OCI-M2 (cell line): ENCODE data around the gene HHAT.

Source experiments
- DNase-seq: peaks from one replicate; lab custom pipeline; 2025; ENCODE audit not compliant: unreplicated experiment; lab: John Stamatoyannopoulos, UW

The HHAT gene

DNA sequence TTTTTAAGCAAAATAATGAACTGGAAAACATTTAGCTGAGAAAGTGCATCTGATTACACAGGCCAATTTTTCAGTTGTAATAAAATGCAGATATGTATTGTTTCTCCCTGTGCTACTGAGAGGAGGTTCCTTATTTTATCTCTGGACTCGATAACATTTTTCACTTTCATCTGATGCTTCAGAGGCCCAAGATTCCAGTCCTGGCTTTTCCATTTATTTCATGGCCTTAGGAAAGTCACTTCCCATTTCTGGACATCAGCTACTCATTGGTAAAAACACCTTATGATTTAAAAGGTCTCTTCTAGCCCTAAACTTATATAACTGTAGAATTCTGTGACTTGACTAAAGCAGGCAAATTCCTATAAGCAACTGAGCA lies 203.5 kb downstream of the HHAT start:
- no peak for DNase-seq

DNA sequence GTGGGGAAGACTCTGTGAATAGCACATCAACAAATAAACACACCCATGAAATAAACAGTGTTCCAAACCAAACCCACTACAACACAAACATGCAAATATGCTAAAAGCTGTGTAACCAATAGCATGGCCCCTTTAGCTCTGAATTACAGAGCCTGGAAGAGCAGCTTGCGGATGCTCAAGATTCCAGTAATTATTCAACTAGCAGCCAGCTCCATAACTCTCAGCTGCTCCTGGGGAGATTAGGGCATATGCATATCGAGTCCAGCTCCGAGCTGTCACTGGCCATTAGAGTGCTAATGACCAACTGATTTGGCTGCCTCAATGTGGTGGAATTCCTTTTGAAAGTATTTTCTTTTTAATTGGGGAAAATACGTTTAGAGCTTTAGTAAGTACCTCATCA lies 207.1 kb downstream of the HHAT start:
- no peak for DNase-seq

GRCh38 chr1:210536254-210536961 lies 207.7 kb downstream of the HHAT start:
- no peak for DNase-seq

GRCh38 chr1:210540288-210540687 lies 211.6 kb downstream of the HHAT start:
- no peak for DNase-seq

GRCh38 chr1:210541680-210542358 lies 213.1 kb downstream of the HHAT start:
- no peak for DNase-seq

GRCh38 chr1:210551899-210552298 lies 223.2 kb downstream of the HHAT start:
- DNase-seq: no peak

GRCh38 chr1:210553711-210554110 lies 225.0 kb downstream of the HHAT start:
- no peak for DNase-seq

DNA sequence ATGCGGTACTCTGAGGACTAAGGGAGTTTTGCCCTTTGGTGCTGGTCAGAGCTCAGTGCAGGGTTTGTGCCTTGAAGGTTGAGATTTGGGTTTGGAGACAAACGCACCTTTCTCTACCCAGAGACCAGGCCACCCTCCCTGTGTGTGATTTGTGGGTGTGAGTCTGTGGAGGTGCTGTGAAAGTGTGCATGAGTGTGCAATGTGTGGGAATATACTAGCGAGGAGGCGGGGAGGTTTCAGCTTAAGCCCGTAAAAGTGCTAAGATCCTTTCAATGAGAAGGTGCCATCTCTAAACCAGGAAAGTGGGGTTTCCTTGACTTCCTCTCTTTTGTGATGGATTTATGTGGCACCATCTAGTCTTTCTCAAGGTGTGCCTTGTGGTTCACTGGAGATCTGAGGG lies 225.7 kb downstream of the HHAT start:
- DNase-seq: no peak

- DNase-seq: no peak
Observed at GRCh38 chr1:210556475-210556874, 227.8 kb downstream of the HHAT start.

GRCh38 chr1:210557426-210558077 lies 228.8 kb downstream of the HHAT start:
- DNase-seq: no peak

DNA sequence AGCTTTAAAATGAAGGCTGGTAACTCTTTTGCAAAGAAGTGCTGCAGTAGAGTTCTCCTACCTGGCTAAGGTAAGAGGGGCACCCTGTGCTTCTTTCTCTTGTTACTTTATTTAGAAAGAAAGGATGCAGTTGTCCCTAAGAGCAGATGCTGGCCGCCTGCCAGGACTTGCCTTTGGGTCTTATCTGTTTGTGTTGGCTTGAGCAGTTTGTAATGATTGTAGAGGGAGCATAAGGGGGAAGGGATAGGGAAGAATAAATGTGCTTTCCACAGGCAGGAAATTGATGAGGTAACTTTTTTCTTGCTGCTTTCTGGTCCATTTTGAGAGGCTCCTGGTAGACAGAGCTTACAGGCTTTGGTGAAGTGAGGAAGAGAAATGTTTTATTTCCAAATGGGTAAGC lies 229.6 kb downstream of the HHAT start:
- no peak for DNase-seq

GRCh38 chr1:210565306-210565705 lies 236.6 kb downstream of the HHAT start:
- no peak for DNase-seq

- no peak for DNase-seq
Observed at GRCh38 chr1:210568631-210569030, 239.9 kb downstream of the HHAT start.

DNA sequence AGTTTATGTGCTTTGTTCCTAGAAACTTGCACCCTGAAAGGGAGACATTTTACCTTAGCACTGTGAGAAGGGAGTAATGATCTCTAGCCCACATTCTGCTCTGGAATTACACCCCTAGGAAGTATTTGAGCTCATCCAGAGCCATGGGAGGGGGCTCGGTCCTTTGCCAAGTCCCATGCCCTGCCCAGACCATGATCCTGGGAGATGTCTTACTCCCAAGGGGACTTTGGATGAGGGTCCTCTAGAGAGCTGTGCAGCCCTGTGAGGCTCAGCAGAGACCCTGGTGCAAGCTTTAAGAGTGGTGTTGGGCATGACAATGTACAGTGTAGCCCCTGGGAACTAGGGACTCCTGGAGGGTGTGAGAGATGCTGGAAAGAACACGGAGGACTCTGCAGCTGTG lies 241.4 kb downstream of the HHAT start:
- DNase-seq: no peak

DNA sequence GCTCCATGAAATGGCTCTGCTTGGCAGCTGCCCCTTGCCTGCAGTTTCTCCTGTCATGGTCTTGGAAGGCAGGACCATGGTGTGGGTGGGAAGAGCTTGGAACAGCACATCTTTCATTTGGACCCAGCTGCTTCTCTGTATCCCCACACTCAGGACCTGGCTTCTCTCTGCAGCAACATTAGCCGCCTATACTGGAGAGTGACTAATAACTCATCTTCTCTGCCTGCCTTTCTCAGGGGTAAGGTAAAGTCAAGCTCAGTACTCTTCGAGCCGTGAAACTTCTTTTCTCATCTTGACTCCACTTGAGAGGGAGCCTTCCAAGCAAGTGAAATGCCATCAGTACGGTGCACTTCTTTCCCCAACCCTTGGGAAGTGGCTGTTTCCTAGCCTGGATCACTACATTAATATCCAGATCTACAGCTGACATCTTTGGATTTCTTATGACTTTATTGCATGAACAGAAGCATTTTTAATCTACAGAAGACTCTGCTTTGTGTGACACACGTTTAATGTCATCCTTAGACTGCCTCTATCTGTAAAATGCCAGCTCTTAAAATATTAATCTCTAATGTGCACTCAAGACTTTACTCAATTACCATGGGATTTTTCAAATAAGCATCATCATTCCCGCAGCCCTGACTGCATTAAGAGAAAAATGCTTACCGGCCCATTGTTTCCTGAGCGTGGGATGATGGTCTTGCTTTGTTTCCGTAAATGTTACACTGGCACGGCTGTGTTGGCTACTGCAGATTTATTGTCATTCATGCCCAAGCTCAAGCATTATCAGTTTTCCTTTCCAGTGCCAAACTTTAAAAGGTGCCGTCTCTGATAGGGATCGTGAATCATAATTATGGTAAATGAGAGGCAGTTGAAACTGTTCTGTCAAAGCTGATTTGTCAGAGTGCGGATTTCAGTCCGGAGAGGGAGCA lies 242.9 kb downstream of the HHAT start:
- DNase-seq: no peak

DNA sequence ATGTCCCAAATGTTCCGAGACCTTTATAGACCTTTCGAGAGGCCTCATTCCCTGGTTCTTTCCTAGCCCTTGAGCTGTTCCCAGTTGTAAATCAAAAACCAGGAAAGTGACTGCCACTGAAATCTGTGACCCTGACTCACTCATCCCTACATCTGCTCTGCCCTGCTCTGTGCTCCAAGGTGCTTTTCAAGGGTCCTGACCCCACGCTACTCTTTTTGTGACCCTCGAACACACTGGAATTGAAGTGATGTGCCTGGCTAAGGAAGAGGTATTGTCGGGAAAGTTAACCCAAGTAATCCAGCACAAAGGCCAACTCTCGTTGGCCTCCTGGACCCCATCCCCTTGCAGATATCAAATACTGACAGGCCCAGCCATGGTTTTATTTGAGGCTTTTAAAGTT lies 244.4 kb downstream of the HHAT start:
- DNase-seq: no peak

DNA sequence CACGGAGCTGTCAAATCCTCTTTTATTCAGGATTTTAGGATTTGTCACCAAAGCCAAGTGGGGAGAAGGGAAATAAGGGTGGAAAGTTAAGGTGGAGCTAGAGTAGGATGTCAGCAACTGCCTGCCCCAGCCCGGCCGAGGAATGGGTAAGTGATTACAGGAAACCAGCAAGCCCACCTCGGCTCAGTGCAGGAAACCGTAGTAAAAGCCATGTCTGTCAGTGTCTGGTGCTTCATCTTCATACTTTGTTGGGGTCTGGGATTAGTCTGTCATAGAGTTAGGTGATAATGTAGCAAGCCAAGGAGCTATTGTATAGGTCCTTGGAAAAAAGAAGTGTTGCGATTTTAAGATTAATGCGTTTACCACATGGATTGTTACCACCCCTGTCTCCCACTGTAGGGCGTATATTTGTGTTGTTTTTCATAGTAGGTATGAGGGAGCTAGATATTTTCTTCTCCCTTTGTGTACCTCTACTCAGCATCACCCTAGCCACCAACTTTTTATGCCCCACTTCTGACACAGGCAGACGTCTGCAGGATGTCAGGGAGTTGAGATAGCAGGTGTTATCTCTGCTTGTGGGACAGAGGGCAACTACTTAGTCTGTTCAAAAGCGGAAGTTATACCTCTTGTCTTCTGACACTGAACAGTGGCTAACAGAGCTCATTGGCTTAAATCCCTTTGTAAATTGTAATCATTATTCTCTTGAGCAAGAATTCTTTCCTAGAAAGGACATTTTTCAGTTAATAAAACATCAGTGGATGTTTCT lies 253.7 kb downstream of the HHAT start:
- no peak for DNase-seq

GRCh38 chr1:210584439-210585113 lies 255.9 kb downstream of the HHAT start:
- no peak for DNase-seq

DNA sequence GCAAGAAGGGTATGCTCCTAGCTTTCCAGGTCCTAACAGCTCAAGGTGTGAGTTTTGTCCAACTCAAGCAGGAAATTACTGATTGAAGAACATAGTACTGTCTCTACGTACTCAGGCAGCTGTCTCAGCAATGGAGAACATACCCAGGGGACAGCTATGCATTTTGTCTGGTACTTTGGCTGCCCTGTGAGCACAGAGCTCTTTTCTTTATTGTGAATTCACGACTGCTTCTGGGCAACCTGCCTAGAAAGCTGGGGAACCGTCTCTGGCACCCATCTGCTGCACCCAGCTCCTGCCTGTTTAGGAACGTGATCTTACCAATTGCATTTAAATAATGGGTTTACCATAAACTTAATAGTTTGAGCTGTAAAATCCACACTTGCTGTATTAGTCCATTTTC lies 258.1 kb downstream of the HHAT start:
- DNase-seq: no peak

- DNase-seq: no peak
Observed at GRCh38 chr1:210587566-210587965, 258.9 kb downstream of the HHAT start.
